ENCODE measurements around the gene C17orf107. TPM values are rescaled to one million over a fixed set of nuclear protein-coding genes. Genes with fewer than 3 reads are reported as not detected.
A peak's percentile ranks its signal among the peaks of the same experiment; 100 is the strongest.
"Not testable (repeated sequence)": the region's sequence is repeated elsewhere in the genome, so short reads cannot be mapped to it uniquely, and the experiment has no call there.

The C17orf107 gene
- total RNA-seq: 0.71 and 0.92 TPM in 2 replicates

- peak; percentile 36 for DNase-seq (ENCODE audit: low read depth, low spot score)
These were observed at the start of gene C17orf107 for GRCh38 chr17:4899341-4900230. Gene C17orf107 (plus strand): TSS chr17:4899536. CDS start chr17:4899763, 227 bp downstream.

GRCh38 chr17:4850246-4850645, 49.1 kb upstream of the C17orf107 start:
- no peak for DNase-seq (ENCODE audit: low read depth, low spot score)

- no peak for DNase-seq (ENCODE audit: low read depth, low spot score)
These were observed 48.3 kb upstream of the C17orf107 start for GRCh38 chr17:4851084-4851483.

GRCh38 chr17:4852567-4853207, 46.6 kb upstream of the C17orf107 start:
- no peak for DNase-seq (ENCODE audit: low read depth, low spot score)

- no peak for DNase-seq (ENCODE audit: low read depth, low spot score)
These were observed 46.1 kb upstream of the C17orf107 start for GRCh38 chr17:4853208-4853671.

- DNase-seq (ENCODE audit: low read depth, low spot score): no peak
These were observed 45.1 kb upstream of the C17orf107 start for GRCh38 chr17:4854111-4854681.

GRCh38 chr17:4856271-4856936, 42.9 kb upstream of the C17orf107 start:
- no peak for DNase-seq (ENCODE audit: low read depth, low spot score)

- DNase-seq (ENCODE audit: low read depth, low spot score): no peak
These were observed 42.4 kb upstream of the C17orf107 start for GRCh38 chr17:4856937-4857314.

GRCh38 chr17:4857347-4857746, 42.0 kb upstream of the C17orf107 start:
- not testable (repeated sequence) for DNase-seq (ENCODE audit: low read depth, low spot score)

- DNase-seq (ENCODE audit: low read depth, low spot score): peak; percentile 57
These were observed 41.1 kb upstream of the C17orf107 start for GRCh38 chr17:4858068-4858881.

GRCh38 chr17:4858882-4859260, 40.5 kb upstream of the C17orf107 start:
- no peak for DNase-seq (ENCODE audit: low read depth, low spot score)

- no peak for DNase-seq (ENCODE audit: low read depth, low spot score)
These were observed 39.3 kb upstream of the C17orf107 start for GRCh38 chr17:4859816-4860625.

- DNase-seq (ENCODE audit: low read depth, low spot score): no peak
These were observed 38.7 kb upstream of the C17orf107 start for GRCh38 chr17:4860651-4861050.

GRCh38 chr17:4861052-4861451, 38.3 kb upstream of the C17orf107 start:
- no peak for DNase-seq (ENCODE audit: low read depth, low spot score)

- no peak for DNase-seq (ENCODE audit: low read depth, low spot score)
These were observed 36.6 kb upstream of the C17orf107 start for GRCh38 chr17:4862720-4863119.

- no peak for DNase-seq (ENCODE audit: low read depth, low spot score)
These were observed 36.0 kb upstream of the C17orf107 start for GRCh38 chr17:4863321-4863720.

- DNase-seq (ENCODE audit: low read depth, low spot score): not testable (repeated sequence)
These were observed 31.8 kb upstream of the C17orf107 start for GRCh38 chr17:4867535-4867934.

- not testable (repeated sequence) for DNase-seq (ENCODE audit: low read depth, low spot score)
These were observed 30.0 kb upstream of the C17orf107 start for GRCh38 chr17:4869058-4869998.

GRCh38 chr17:4870855-4871254, 28.5 kb upstream of the C17orf107 start:
- no peak for DNase-seq (ENCODE audit: low read depth, low spot score)
